Gastrocnemius medialis (tissue), 4 donors: ENCODE measurements around the gene MED9.

Experiments
- POLR2A ChIP-seq, 2 donors: fragments of 450-650 bp; IDR thresholded peaks; one replicate each; pipeline ENCODE4 v1.6.1; 2017; ENCODE audit warnings: antibody characterized with exemption in 2 of 2, mild to moderate bottlenecking in 2 of 2, moderate library complexity in 2 of 2
- TF ChIP-seq, protein P1 (sequence below), 5 experiments: fragments of 450-650 bp in 3 of 5; fragments of 200-600 bp in 2 of 5; sonication (generic) in 2 of 5; IDR thresholded peaks in 4 of 5; conservative IDR thresholded peaks in 1 of 5; 1 replicate in 4 of 5; 2 replicates in 1 of 5; pipeline ENCODE4 v1.5.1; 2016 to 2019; ENCODE audit warnings: antibody characterized with exemption in 5 of 5, mild to moderate bottlenecking in 3 of 5, moderate library complexity in 3 of 5

DNA sequence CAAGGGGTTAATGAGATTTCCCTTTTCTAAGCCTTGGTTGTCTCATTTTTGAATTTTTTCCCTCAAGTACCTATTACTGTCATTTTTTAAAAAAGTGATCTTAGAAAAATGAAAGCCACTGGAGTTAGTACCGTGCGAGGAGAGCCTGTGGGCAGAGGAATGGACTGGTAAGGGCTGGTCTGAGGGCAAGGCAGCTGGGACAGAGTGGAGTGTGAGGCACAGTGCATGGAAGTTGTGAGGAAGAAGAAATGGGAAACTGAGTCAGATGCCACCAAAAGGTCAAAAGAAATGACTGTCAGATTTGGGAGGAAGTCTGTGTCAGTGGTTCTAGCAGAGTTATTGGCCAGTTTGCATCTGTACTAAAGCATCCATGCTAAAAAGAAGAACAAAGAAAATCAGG lies 11.2 kb downstream of the MED9 start:
- TF ChIP-seq, protein P1, sequence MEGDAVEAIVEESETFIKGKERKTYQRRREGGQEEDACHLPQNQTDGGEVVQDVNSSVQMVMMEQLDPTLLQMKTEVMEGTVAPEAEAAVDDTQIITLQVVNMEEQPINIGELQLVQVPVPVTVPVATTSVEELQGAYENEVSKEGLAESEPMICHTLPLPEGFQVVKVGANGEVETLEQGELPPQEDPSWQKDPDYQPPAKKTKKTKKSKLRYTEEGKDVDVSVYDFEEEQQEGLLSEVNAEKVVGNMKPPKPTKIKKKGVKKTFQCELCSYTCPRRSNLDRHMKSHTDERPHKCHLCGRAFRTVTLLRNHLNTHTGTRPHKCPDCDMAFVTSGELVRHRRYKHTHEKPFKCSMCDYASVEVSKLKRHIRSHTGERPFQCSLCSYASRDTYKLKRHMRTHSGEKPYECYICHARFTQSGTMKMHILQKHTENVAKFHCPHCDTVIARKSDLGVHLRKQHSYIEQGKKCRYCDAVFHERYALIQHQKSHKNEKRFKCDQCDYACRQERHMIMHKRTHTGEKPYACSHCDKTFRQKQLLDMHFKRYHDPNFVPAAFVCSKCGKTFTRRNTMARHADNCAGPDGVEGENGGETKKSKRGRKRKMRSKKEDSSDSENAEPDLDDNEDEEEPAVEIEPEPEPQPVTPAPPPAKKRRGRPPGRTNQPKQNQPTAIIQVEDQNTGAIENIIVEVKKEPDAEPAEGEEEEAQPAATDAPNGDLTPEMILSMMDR (IDR thresholded peaks at IDR 0.05 in 4 of 5, conservative IDR thresholded peaks at IDR 0.05 in 1 of 5): no peak
- no peak for TF ChIP-seq POLR2A (IDR thresholded peaks at IDR 0.05)
